Right atrium auricular region (tissue), 2 donors: Measurements from ENCODE around the gene CZIB. TPM values are rescaled to one million over a fixed set of nuclear protein-coding genes. Genes with fewer than 3 reads are reported as not detected.
"Not testable (repeated sequence)": the region's sequence is repeated elsewhere in the genome, so short reads cannot be mapped to it uniquely, and the experiment has no call there.

ENCODE experiments used
- DNase-seq: peaks from one replicate; pipeline ENCODE4 v3.0.0-alpha.2; 2019; ENCODE audit warnings: low spot score
- H3K27ac ChIP-seq, 2 donors: fragments of 200-600 bp; sonication (generic); 1 replicate in 1 of 2; 2 replicates in 1 of 2; pipeline ENCODE4 v1.5.1; 2016 to 2019
- H3K27me3 ChIP-seq, 2 donors: fragments of 200-600 bp; sonication (generic); one replicate each; pipeline versions ENCODE4 v1.5.1 to v1.6.0; 2017 to 2019
- H3K36me3 ChIP-seq: fragments of 200-600 bp; sonication (generic); one replicate; pipeline ENCODE4 v1.5.1; 2016
- H3K4me1 ChIP-seq, 2 donors: fragments of 200-600 bp; sonication (generic); one replicate each; pipeline versions ENCODE4 v1.5.1 to v1.6.0; 2017 to 2019
- H3K4me3 ChIP-seq, 2 donors: fragments of 200-600 bp; sonication (generic); 1 replicate in 1 of 2; 2 replicates in 1 of 2; pipeline ENCODE4 v1.5.1; 2017 to 2019; ENCODE audit warnings: mild to moderate bottlenecking in 1 of 2, moderate library complexity in 1 of 2
- H3K9me3 ChIP-seq, 2 donors: fragments of 200-600 bp; sonication (generic); one replicate each; pipeline ENCODE4 v1.5.1; 2019
- CTCF ChIP-seq, 2 donors: fragments of 200-600 bp; sonication (generic); IDR thresholded peaks; one replicate each; pipeline ENCODE4 v1.5.1; 2019; ENCODE audit warnings: antibody characterized with exemption in 2 of 2
- total RNA-seq, 2 donors: library from RNA; depleted of rRNA; stranded (reverse); fragments of >200 nt; gene quantifications; one replicate each; pipeline ENCODE4 v1.1.0, GENCODE V29; 2016

CZIB gene
- total RNA-seq, 2 donors from 2014 or later, result 36.8 to 38.2 TPM

GRCh38 chr1:53210352-53210751 is 10.1 kb downstream of the CZIB start:
- H3K4me1 ChIP-seq, result peaks cover 0 to 10% of the 10 kb centered on the region in 2 donors
- no peak for TF ChIP-seq CTCF (IDR thresholded peaks at IDR 0.05)
- no peaks in the 10 kb centered on the region for H3K9me3 ChIP-seq
- H3K27me3 ChIP-seq, result no peaks in the 10 kb centered on the region
- H3K4me3 ChIP-seq, result no peak overlapping the region
- H3K36me3 ChIP-seq, result peaks cover 73% of the 10 kb centered on the region
- no peak for DNase-seq
- H3K27ac ChIP-seq, result no peak overlapping the region

DNA sequence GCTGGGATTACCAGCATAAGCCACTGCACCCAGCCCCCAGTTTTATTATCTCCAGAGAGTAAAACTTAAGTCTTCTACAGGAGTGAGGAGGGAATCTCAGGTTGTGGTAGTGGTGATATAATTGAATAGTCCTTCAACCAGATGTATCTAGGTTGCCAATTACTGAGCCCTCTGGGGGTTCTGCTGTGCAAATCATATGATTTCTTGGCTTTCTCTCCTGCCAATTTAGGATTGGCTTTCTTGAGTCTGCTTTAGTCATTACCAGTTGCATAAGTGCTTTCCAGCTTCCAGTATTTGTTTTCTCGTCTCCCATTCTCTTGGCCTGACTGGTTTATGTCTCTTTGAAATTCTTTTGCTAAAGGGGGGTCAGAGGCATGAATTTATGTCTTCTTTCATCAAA is 12.7 kb downstream of the CZIB start:
- peaks cover 75% of the 10 kb centered on the region for H3K36me3 ChIP-seq
- no peak overlapping the region for H3K27ac ChIP-seq
- no peak for TF ChIP-seq CTCF (IDR thresholded peaks at IDR 0.05)
- no peak overlapping the region for H3K4me3 ChIP-seq
- no peaks in the 10 kb centered on the region for H3K27me3 ChIP-seq
- H3K9me3 ChIP-seq, result no peaks in the 10 kb centered on the region
- DNase-seq, result no peak
- H3K4me1 ChIP-seq, result peaks cover 0 to 10% of the 10 kb centered on the region in 2 donors

DNA sequence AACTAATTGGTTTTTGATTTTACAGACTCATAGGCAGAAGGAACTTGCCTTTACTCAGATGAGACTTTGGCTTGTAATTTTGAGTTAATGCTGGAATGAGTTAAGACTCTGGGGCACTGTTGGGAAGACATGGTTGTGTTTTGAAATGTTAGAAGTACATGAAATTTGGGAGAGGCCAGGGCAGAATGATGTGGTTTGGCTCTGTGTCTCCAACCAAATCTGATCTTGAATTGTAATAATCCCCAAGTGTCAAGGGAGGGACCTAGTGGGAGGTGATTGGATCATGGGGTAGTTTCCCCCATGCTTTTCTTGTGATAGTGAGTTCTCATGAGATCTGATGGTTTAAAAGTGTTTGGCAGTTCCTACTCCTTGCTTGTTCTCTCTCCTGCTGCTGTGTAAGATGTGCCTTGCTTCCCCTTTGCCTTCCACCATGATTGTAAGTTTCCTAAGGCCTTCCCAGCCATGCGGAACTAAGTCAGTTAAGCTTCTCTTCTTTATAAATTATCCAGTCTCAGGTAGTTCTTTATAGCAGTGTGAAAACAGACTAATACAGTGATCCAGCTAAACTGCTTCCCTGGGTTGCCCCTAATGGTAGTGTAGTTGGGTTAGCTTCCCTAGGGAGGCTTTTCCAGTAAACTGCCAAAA is 13.6 kb downstream of the CZIB start:
- Histone ChIP-seq H3K27me3 (no peaks in the 10 kb centered on the region), H3K9me3 (no peaks in the 10 kb centered on the region), H3K4me1 (peaks cover 0 to 10% of the 10 kb centered on the region in 2 donors), H3K36me3 (peaks cover 75% of the 10 kb centered on the region), H3K27ac (no peak overlapping the region), H3K4me3 (no peak overlapping the region)
- no peak for DNase-seq
- TF ChIP-seq CTCF (IDR thresholded peaks at IDR 0.05), result no peak

- H3K27me3 ChIP-seq, H3K4me3 ChIP-seq, H3K4me1 ChIP-seq, H3K27ac ChIP-seq, H3K9me3 ChIP-seq, DNase-seq: not testable (repeated sequence)
- peaks cover 75% of the 10 kb centered on the region for H3K36me3 ChIP-seq
These were observed 14.2 kb downstream of the CZIB start for GRCh38 chr1:53206083-53206685.

- DNase-seq, H3K4me3 ChIP-seq, H3K27ac ChIP-seq, H3K4me1 ChIP-seq, H3K27me3 ChIP-seq, H3K9me3 ChIP-seq: not testable (repeated sequence)
- peaks cover 69% of the 10 kb centered on the region for H3K36me3 ChIP-seq
These were observed 14.9 kb downstream of the CZIB start for GRCh38 chr1:53205496-53205895.

- Histone ChIP-seq H3K4me3 (no peak overlapping the region), H3K4me1 (peaks cover 0 to 21% of the 10 kb centered on the region in 2 donors), H3K36me3 (peaks cover 49% of the 10 kb centered on the region), H3K27ac (no peak overlapping the region), H3K9me3 (no peaks in the 10 kb centered on the region), H3K27me3 (no peaks in the 10 kb centered on the region)
- TF ChIP-seq CTCF (IDR thresholded peaks at IDR 0.05), result no peak
- DNase-seq, result no peak
These were observed 17.0 kb downstream of the CZIB start for GRCh38 chr1:53203466-53203865.

DNA sequence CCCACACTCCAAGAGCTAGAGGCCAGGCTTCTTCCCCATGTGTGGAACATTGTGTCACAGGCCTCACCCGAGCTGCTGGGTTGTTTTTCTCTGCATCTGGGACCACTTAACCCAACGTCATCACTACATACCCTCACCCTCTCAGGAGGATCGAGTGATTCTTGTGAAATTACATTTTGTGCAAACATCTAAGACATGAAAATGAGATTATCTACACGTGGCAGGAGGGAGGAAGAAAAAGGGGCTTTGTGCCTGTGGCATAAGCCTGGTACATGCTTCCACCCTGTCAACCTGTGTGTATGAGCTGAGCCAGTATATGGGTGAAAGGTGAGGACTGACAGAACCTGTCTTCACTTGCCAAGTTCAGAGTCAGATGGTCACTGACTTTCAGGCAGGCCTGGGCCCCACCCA is 22.2 kb downstream of the CZIB start:
- peak overlapping the region; percentile 95 to 98 for H3K27ac ChIP-seq
- peaks cover 21% of the 10 kb centered on the region for H3K36me3 ChIP-seq
- H3K4me3 ChIP-seq, result no peak overlapping the region
- TF ChIP-seq CTCF (IDR thresholded peaks at IDR 0.05), result no peak
- H3K27me3 ChIP-seq, result no peaks in the 10 kb centered on the region
- no peaks in the 10 kb centered on the region for H3K9me3 ChIP-seq
- peaks cover 0 to 39% of the 10 kb centered on the region in 2 donors for H3K4me1 ChIP-seq
- no peak for DNase-seq
